Stimulated activated CD4-positive, alpha-beta T cell treated with anti-CD3 and anti-CD28 coated beads, Interleukin-2, amount 100 ng/mL, for 24 hours (primary cell): ENCODE data around the gene DECR2.
A peak's percentile ranks its signal among the peaks of the same experiment; 100 is the strongest.
"Not testable (repeated sequence)": the region's sequence is repeated elsewhere in the genome, so short reads cannot be mapped to it uniquely, and the experiment has no call there.

Experiments
- DNase-seq, 2 donors: peaks; one replicate each; pipeline ENCODE4 v3.0.0-alpha.2; 2020

The DECR2 gene

GRCh38 chr16:405548-406506 lies 4.1 kb downstream of the DECR2 start:
- DNase-seq = no peak

- no peak for DNase-seq
Observed at GRCh38 chr16:407253-407652, 5.6 kb downstream of the DECR2 start.

GRCh38 chr16:410516-411178 lies 9.0 kb downstream of the DECR2 start:
- DNase-seq = no peak

DNA sequence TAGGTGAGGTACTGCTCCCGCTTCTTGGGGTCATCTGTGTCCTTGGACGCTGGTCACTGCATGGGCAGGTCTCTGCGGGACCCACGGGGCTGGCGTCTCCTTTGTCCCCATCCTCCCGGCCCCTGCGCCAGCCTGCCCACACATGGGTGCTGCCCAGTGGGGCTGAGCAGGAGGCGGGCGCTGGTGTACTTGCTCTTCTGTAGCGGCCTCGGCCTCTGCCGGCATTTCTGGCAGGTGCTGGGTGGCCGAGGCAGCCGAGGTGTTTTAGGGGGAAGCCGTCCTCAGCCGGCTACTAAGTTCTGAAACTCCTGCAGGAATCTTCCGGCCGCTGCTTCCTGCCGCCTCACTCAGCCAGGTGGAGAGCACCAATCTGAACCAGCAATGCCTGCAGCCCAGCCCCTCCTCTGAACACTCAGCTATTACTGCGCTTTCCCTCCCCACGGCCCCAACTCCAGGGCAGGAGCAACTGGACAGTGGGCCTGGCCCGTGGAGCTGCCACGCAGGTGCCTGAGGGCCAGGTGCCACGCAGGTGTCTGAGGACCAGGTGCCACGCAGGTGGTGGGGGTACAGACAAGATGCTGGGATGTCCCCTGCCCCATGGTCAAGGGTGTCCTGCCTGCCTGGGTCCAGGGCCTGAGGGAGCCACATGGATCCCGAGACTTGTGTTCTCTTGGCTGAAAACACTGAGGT lies 10.0 kb downstream of the DECR2 start:
- no peak for DNase-seq

- DNase-seq = no peak
Observed at GRCh38 chr16:414395-415169, 12.9 kb downstream of the DECR2 start.

- not testable (repeated sequence) for DNase-seq
Observed at GRCh38 chr16:415170-415498, 13.4 kb downstream of the DECR2 start.

DNA sequence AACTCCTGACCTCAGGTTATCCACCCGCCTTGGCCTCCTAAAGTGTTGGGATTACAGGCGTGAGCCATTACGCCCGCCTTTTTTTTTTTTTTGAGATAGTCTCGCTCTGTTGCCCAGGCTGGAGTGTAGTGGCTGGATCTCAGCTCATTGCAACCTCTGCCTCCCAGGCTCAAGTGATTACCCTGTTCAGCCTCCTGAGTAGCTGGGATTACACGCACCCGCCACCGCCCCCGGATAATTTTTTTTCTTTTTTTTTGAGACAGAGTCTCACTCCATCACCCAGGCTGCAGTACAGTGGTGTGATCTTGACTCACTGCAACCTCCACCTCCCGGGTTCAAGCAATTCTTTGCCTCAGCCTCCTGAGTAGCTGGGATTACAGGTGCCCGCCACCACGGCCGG lies 20.5 kb downstream of the DECR2 start:
- DNase-seq = not testable (repeated sequence)

GRCh38 chr16:424033-424622 lies 22.4 kb downstream of the DECR2 start:
- no peak for DNase-seq

DNA sequence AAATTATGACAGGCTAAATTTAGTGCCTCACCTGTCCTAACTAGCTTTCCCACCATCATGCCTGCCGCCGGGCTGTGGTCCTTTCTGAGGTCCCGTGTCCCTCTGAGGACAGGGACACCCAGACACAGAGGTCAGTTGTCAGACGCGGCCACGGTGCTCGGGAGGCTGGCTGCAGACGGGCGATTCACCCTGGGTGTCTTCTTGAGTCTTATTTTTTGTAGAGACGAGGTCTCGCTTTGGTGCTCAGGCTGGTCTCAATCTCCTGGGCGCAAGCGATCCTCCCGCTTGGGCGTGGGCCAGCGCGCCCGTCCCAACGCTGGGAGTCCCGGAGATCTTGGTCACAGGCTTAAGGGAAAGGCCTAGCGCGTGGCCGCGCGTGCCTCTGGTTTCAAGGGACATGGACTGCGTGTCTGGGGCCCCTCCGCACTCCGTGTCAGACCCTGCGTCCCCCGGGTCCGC lies 23.0 kb downstream of the DECR2 start:
- DNase-seq = no peak

GRCh38 chr16:425082-425718 lies 23.5 kb downstream of the DECR2 start, which contains the start of gene RAB11FIP3:
Gene RAB11FIP3, plus strand, starts transcription at chr16:425649. Its CDS starts 358 bp downstream, at chr16:426007.
- DNase-seq = peak; percentile 86 to 91

GRCh38 chr16:425740-426114 lies 24.0 kb downstream of the DECR2 start:
- DNase-seq = peak; percentile 33 to 53

GRCh38 chr16:426115-426905 lies 24.6 kb downstream of the DECR2 start:
- peak in 1 of 2 donors; percentile 23 for DNase-seq

DNA sequence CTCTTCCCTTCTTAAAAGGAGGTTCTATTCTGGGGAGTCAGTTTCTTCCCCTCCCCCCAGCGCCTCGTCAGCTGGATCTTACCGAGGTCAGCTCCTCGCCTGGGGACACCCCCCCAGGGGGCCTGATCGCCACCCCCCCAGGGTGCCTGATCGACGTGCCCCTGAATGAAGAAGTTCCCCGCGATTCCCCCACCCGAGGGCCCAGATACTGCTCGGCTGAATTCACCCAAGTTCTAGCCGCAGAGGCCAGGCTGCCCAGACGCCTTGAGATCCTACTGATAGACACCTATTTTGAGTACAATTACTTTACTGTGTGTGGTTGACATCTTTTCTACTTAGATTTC lies 25.2 kb downstream of the DECR2 start:
- DNase-seq = no peak

DNA sequence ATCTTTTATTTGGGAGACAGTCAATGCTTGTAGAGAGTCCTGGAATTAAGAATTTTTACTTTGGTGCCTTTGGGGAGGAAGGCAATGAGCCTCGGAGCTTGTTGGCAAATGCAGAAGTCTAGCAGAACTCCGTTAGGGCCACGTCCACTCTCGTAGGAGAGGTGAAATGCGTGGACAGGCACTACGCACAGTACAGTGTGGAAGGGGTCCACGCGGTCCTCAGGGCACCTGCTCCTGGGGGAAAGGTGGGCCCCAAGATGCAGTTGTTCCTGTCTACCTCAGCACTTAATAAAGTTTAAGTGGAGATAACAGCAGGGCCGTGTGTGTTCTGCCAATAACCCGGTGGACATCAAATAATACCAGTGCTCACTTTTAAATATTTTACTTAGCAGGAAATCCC lies 25.6 kb downstream of the DECR2 start:
- no peak for DNase-seq

- DNase-seq = no peak
Observed at GRCh38 chr16:430904-431303, 29.2 kb downstream of the DECR2 start.

GRCh38 chr16:440627-441026 lies 38.9 kb downstream of the DECR2 start:
- DNase-seq = no peak

DNA sequence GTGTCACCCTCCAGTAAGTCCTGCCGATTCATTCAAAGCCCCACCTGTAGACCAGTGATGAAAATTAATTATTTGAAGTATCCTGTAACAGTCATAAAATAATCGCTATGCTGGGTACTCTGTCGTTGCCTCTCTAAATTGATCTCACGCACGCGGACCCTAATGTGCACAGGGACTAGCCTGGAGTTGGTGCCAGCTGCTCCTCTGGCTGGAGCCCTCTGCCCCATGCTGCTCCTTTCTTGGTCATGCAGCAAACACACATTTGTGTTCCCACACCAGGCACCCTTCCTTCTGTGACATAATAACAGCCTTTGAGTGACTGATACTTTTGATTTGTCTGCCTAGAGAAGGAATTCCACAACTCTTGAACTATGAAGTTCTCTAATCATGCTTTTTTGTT lies 39.8 kb downstream of the DECR2 start:
- no peak for DNase-seq

DNA sequence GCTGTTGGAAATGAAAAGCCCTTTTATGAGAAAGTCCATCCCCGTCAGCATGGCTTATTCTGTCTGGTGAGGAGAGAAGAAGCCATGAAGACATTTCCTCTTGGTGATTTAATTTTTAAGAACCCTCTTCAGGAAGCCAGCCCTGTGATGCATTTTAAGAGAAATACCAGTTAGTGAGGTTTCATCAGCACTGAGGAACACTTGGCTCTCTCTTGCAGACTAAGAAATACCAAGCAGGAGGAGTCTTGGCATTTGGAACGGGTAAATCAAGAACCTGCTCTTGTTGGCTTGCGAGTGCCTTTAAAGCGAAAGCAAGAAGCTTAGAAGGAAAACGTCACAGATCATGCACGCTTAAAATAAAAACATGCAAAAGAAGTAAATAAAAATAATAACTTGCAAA lies 41.3 kb downstream of the DECR2 start:
- DNase-seq = no peak

GRCh38 chr16:444027-444426 lies 42.3 kb downstream of the DECR2 start:
- DNase-seq = no peak

- DNase-seq = no peak
Observed at GRCh38 chr16:445566-445965, 43.9 kb downstream of the DECR2 start.

DNA sequence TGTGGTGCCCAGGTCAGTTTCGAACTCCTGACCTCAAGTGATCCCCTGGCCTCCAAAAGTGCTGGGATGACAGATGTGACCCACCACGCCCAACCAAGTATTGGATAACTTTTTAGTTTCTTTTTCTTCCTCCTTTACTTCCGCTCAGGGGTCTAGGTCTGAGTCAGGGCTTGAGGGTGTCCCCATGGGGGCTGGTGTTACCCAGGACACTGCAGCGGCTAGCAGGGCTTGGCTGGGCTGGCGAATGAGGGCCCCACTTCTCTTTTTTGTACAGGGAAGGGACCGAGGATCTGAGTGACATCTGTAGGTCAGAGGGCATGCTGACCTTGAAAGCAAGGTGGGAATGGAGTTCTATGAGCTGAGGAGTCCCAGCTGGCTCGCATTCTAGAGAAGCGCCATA lies 48.7 kb downstream of the DECR2 start:
- no peak for DNase-seq
